ENCODE measurements around the gene HTT-AS.
A peak's percentile ranks its signal among the peaks of the same experiment; 100 is the strongest.

The HTT-AS gene

GRCh38 chr4:3082925-3083515, 8.7 kb upstream of the HTT-AS start:
- no peak for DNase-seq (ENCODE audit: low read depth in 1 of 2, low spot score in 1 of 2)
- in situ Hi-C loops (cut with HindIII; ENCODE audit: low pct_unique_long_range_greater_than_20kb, low sequenced_read_pairs): no loop called here
- TF ChIP-seq JUND (IDR thresholded peaks at IDR 0.05; ENCODE audit: low read depth): no peak

- no peak for TF ChIP-seq JUND (IDR thresholded peaks at IDR 0.05; ENCODE audit: low read depth)
- no peak for DNase-seq (ENCODE audit: low read depth in 1 of 2, low spot score in 1 of 2)
Measured at GRCh38 chr4:3079694-3080123, 5.4 kb upstream of the HTT-AS start.

GRCh38 chr4:3077796-3078195, 3.5 kb upstream of the HTT-AS start:
- in situ Hi-C loops (cut with HindIII; ENCODE audit: low pct_unique_long_range_greater_than_20kb, low sequenced_read_pairs): no loop called here
- no peak for DNase-seq (ENCODE audit: low read depth in 1 of 2, low spot score in 1 of 2)
- no peak for TF ChIP-seq JUND (IDR thresholded peaks at IDR 0.05; ENCODE audit: low read depth)

More at GRCh38 chr4:3079694-3080123, 5.4 kb upstream of the HTT-AS start:
- in situ Hi-C loops (cut with HindIII; ENCODE audit: low pct_unique_long_range_greater_than_20kb, low sequenced_read_pairs): no loop called here

- no peak for DNase-seq (ENCODE audit: low read depth in 1 of 2, low spot score in 1 of 2)
- no peak for TF ChIP-seq JUND (IDR thresholded peaks at IDR 0.05; ENCODE audit: low read depth)
- in situ Hi-C loops (cut with HindIII; ENCODE audit: low pct_unique_long_range_greater_than_20kb, low sequenced_read_pairs): no loop called here
Measured at GRCh38 chr4:3075652-3075981, 1.3 kb upstream of the HTT-AS start.

- in situ Hi-C loops (cut with HindIII; ENCODE audit: low pct_unique_long_range_greater_than_20kb, low sequenced_read_pairs): no loop called here
- no peak for TF ChIP-seq JUND (IDR thresholded peaks at IDR 0.05; ENCODE audit: low read depth)
- DNase-seq (ENCODE audit: low read depth in 1 of 2, low spot score in 1 of 2): peak; percentile 45 to 71
Measured at GRCh38 chr4:3074846-3075651, 711 bp upstream of the HTT-AS start.

- TF ChIP-seq JUND (IDR thresholded peaks at IDR 0.05; ENCODE audit: low read depth): no peak
- in situ Hi-C loops (cut with HindIII; ENCODE audit: low pct_unique_long_range_greater_than_20kb, low sequenced_read_pairs): no loop called here
- DNase-seq (ENCODE audit: low read depth in 1 of 2, low spot score in 1 of 2): no peak
Measured at GRCh38 chr4:3073158-3074077, 920 bp downstream of the HTT-AS start.

GRCh38 chr4:3071811-3072210, 2.5 kb downstream of the HTT-AS start:
- no peak for DNase-seq (ENCODE audit: low read depth in 1 of 2, low spot score in 1 of 2)
- in situ Hi-C loops (cut with HindIII; ENCODE audit: low pct_unique_long_range_greater_than_20kb, low sequenced_read_pairs): no loop called here
- no peak for TF ChIP-seq JUND (IDR thresholded peaks at IDR 0.05; ENCODE audit: low read depth)

GRCh38 chr4:3070709-3071500, 3.4 kb downstream of the HTT-AS start:
- DNase-seq (ENCODE audit: low read depth in 1 of 2, low spot score in 1 of 2): no peak
- no peak for TF ChIP-seq JUND (IDR thresholded peaks at IDR 0.05; ENCODE audit: low read depth)
- in situ Hi-C loops (cut with HindIII; ENCODE audit: low pct_unique_long_range_greater_than_20kb, low sequenced_read_pairs): no loop called here

- no peak for DNase-seq (ENCODE audit: low read depth in 1 of 2, low spot score in 1 of 2)
- in situ Hi-C loops (cut with HindIII; ENCODE audit: low pct_unique_long_range_greater_than_20kb, low sequenced_read_pairs): no loop called here
- TF ChIP-seq JUND (IDR thresholded peaks at IDR 0.05; ENCODE audit: low read depth): no peak
Measured at GRCh38 chr4:3069661-3070199, 4.6 kb downstream of the HTT-AS start.

GRCh38 chr4:3067473-3068001, 6.8 kb downstream of the HTT-AS start:
- no peak for DNase-seq (ENCODE audit: low read depth in 1 of 2, low spot score in 1 of 2)
- in situ Hi-C loops (cut with HindIII; ENCODE audit: low pct_unique_long_range_greater_than_20kb, low sequenced_read_pairs): no loop called here
- no peak for TF ChIP-seq JUND (IDR thresholded peaks at IDR 0.05; ENCODE audit: low read depth)

- no peak for DNase-seq (ENCODE audit: low read depth in 1 of 2, low spot score in 1 of 2)
- in situ Hi-C loops (cut with HindIII; ENCODE audit: low pct_unique_long_range_greater_than_20kb, low sequenced_read_pairs): no loop called here
- TF ChIP-seq JUND (IDR thresholded peaks at IDR 0.05; ENCODE audit: low read depth): no peak
Measured at GRCh38 chr4:3066836-3067400, 7.4 kb downstream of the HTT-AS start.

Data from T47D (cell line).